CD14-positive monocyte (primary cell): ENCODE data around the gene SLC25A17. TPM values are rescaled to one million over a fixed set of nuclear protein-coding genes. Genes with fewer than 3 reads are reported as not detected.

Experiments
- DNase-seq, 3 donors: peaks; one replicate each; pipeline ENCODE4 v3.0.0-alpha.2; 2011 to 2022
- H2AFZ ChIP-seq: 2 replicates; pipeline ENCODE4 v1.6.0; 2012; ENCODE audit warnings: mild to moderate bottlenecking, low read depth, low read length, inconsistent platforms; ENCODE audit not compliant: insufficient read depth, poor library complexity, severe bottlenecking
- H3K27ac ChIP-seq, 2 donors: 1 replicate in 1 of 2; 2 replicates in 1 of 2; pipeline ENCODE4 v1.5.1; 2012 to 2013; ENCODE audit warnings: low read length in 2 of 2, control low read depth in 1 of 2, inconsistent platforms in 1 of 2, low read depth in 1 of 2, mild to moderate bottlenecking in 1 of 2
- H3K27me3 ChIP-seq, 2 donors: one replicate each; pipeline versions ENCODE4 v1.6.0 to v1.6.1; 2011 to 2013; ENCODE audit warnings: low read length in 2 of 2; ENCODE audit not compliant: control insufficient read depth in 2 of 2, insufficient read depth in 2 of 2
- H3K36me3 ChIP-seq, 2 donors: replicated peaks in 1 of 2; 1 replicate in 1 of 2; 2 replicates in 1 of 2; pipeline versions ENCODE4 v1.5.1 to v1.6.1; 2012 to 2013; ENCODE audit warnings: low read length in 2 of 2, control low read depth in 1 of 2, inconsistent platforms in 1 of 2, mild to moderate bottlenecking in 1 of 2; ENCODE audit not compliant: insufficient read depth in 2 of 2, control insufficient read depth in 1 of 2
- H3K4me1 ChIP-seq, 2 donors: 1 replicate in 1 of 2; 2 replicates in 1 of 2; pipeline versions ENCODE4 v1.5.1 to v1.6.1; 2012 to 2013; ENCODE audit warnings: low read length in 2 of 2, control low read depth in 1 of 2, inconsistent platforms in 1 of 2, mild to moderate bottlenecking in 1 of 2, moderate library complexity in 1 of 2; ENCODE audit not compliant: insufficient read depth in 2 of 2, control insufficient read depth in 1 of 2
- H3K4me2 ChIP-seq: replicated peaks from 2 replicates; pipeline ENCODE3; 2012; ENCODE audit warnings: low read length, moderate library complexity, mild to moderate bottlenecking; ENCODE audit not compliant: poor library complexity, severe bottlenecking; ENCODE audit errors: extremely low read depth
- H3K4me3 ChIP-seq, 3 experiments: fragments of 200-600 bp in 1 of 3; sonication (generic) in 1 of 3; replicated peaks in 1 of 3; 1 replicate in 2 of 3; 2 replicates in 1 of 3; pipeline ENCODE4 v1.5.1; 2011 to 2013; ENCODE audit warnings: low read length in 3 of 3, mild to moderate bottlenecking in 3 of 3, control low read depth in 2 of 3, low read depth in 2 of 3, inconsistent platforms in 1 of 3, moderate library complexity in 1 of 3
- H3K79me2 ChIP-seq: 2 replicates; pipeline ENCODE4 v1.6.0; 2012; ENCODE audit warnings: mild to moderate bottlenecking, control low read depth, inconsistent platforms, low read length, moderate library complexity; ENCODE audit not compliant: insufficient read depth
- H3K9ac ChIP-seq: 2 replicates; pipeline ENCODE4 v1.6.0; 2017; ENCODE audit warnings: low read length, mild to moderate bottlenecking; ENCODE audit not compliant: insufficient read depth, poor library complexity, severe bottlenecking
- H3K9me3 ChIP-seq, 2 donors: replicated peaks in 1 of 2; 1 replicate in 1 of 2; 2 replicates in 1 of 2; pipeline versions ENCODE4 v1.5.1 to v1.6.1; 2012 to 2013; ENCODE audit warnings: low read length in 2 of 2, control low read depth in 1 of 2; ENCODE audit not compliant: control insufficient read depth in 1 of 2, insufficient read depth in 1 of 2
- H4K20me1 ChIP-seq: 2 replicates; pipeline ENCODE4 v1.6.0; 2012; ENCODE audit warnings: mild to moderate bottlenecking, low read length, control low read depth, moderate library complexity; ENCODE audit not compliant: insufficient read depth
- H3K27ac Mint-ChIP-seq, 7 donors: one replicate each; pipeline ENCODE4 v1.8.0; 2020; ENCODE audit warnings: mild to moderate bottlenecking in 7 of 7, mixed read lengths in 7 of 7, moderate library complexity in 6 of 7, inconsistent platforms in 2 of 7
- H3K27me3 Mint-ChIP-seq, 3 donors: one replicate each; pipeline ENCODE4 v1.8.0; 2021 to 2022; ENCODE audit warnings: low read depth in 3 of 3, mild to moderate bottlenecking in 3 of 3, mixed read lengths in 3 of 3, moderate library complexity in 3 of 3, inconsistent platforms in 1 of 3
- H3K36me3 Mint-ChIP-seq, 2 donors: one replicate each; pipeline ENCODE4 v1.8.0; 2020; ENCODE audit warnings: mixed read lengths in 2 of 2, inconsistent platforms in 1 of 2, mild to moderate bottlenecking in 1 of 2
- H3K4me1 Mint-ChIP-seq: one replicate; pipeline ENCODE4 v1.8.0; 2020; ENCODE audit warnings: mild to moderate bottlenecking, mixed read lengths
- H3K4me3 Mint-ChIP-seq, 2 donors: one replicate each; pipeline ENCODE4 v1.8.0; 2020; ENCODE audit warnings: mild to moderate bottlenecking in 2 of 2, mixed read lengths in 2 of 2, moderate library complexity in 1 of 2
- H3K9me3 Mint-ChIP-seq, 7 donors: one replicate each; pipeline ENCODE4 v1.8.0; 2020 to 2022; ENCODE audit warnings: mixed read lengths in 7 of 7, mild to moderate bottlenecking in 6 of 7, moderate library complexity in 6 of 7, inconsistent platforms in 2 of 7
- WGBS: methylation state at CpG from one replicate; pipeline ENCODE4 v1.1.5; 2013; ENCODE audit warnings: missing lambda C conversion rate; ENCODE audit not compliant: insufficient coverage; 5-methylcytosine and 5-hydroxymethylcytosine counted together
- intact Hi-C, 2 donors: fragments of 100-400 bp; cut with micrococcal nuclease; formaldehyde crosslinking; loops; one replicate each; pipeline versions ENCODE4 v1.15.0 to v1.15.1; 2023
- polyA plus RNA-seq, 3 donors: library from polyadenylated mRNA; depleted of rRNA in 1 of 3; unstranded in 2 of 3; stranded (reverse) in 1 of 3; fragments of 300-500 nt in 2 of 3; fragments of >200 nt in 1 of 3; fragmentation: Illumina TruSeq in 2 of 3; gene quantifications; 1 replicate in 2 of 3; 2 replicates in 1 of 3; pipeline ENCODE4 v1.2.3, GENCODE V29; 2012 to 2021
- TF ChIP-seq, protein P1 (sequence below): fragments of 200-600 bp; IDR thresholded peaks from one replicate; pipeline ENCODE4 v1.8.0; 2022; ENCODE audit warnings: antibody characterized with exemption, mild to moderate bottlenecking

SLC25A17 gene
- polyA plus RNA-seq, 3 donors, result 7.3 to 10.6 (median 8.8) TPM

DNA sequence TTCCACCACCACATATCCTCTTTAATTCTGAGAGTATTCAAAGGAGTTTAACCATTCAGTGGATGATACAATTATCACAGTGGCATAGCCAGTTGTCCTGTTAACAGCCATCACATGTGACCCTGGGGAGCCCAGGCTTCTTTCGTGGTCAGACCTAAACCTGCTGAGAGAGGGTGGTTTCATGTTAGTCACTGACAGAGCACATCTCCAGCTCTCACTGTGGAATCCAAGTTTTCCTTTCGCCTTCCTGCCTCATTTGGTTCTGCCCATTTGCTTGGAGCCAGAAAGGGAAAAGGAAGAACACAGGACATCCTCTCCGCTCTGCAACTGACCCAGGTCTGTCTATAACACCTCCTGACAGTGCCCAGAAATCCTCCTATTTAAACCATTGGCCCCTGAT lies 79.4 kb downstream of the SLC25A17 start:
- no peak overlapping the region for H3K4me3 Mint-ChIP-seq

DNA sequence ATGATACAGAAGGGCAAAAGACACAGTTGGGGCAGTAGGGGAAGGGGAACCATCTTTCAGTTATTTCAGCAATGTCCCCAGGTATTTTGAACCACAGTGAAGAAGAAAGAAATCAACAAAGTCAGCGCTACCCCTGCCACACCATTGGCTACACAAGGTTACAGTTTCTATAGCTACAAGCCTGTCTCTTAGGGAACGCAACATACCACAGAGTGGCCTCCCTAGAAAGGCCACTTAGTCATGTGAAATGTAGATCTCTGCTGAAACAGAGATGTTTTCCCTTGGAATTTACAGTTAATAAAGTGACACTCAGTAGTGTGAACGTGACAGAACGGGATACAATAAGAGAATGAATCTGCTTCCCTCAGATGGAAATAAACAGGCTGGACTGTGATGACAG lies 85.2 kb downstream of the SLC25A17 start:
- no peaks in the 10 kb centered on the region for H3K36me3 ChIP-seq
- H3K4me3 ChIP-seq, result no peak overlapping the region
- intact Hi-C loops, result no loop called here
- no peak overlapping the region for H3K4me2 ChIP-seq
- no peaks in the 10 kb centered on the region for H3K79me2 ChIP-seq
- TF ChIP-seq, protein P1, sequence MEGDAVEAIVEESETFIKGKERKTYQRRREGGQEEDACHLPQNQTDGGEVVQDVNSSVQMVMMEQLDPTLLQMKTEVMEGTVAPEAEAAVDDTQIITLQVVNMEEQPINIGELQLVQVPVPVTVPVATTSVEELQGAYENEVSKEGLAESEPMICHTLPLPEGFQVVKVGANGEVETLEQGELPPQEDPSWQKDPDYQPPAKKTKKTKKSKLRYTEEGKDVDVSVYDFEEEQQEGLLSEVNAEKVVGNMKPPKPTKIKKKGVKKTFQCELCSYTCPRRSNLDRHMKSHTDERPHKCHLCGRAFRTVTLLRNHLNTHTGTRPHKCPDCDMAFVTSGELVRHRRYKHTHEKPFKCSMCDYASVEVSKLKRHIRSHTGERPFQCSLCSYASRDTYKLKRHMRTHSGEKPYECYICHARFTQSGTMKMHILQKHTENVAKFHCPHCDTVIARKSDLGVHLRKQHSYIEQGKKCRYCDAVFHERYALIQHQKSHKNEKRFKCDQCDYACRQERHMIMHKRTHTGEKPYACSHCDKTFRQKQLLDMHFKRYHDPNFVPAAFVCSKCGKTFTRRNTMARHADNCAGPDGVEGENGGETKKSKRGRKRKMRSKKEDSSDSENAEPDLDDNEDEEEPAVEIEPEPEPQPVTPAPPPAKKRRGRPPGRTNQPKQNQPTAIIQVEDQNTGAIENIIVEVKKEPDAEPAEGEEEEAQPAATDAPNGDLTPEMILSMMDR, result no peak
- Mint-ChIP-seq H3K27ac (no peak overlapping the region), H3K4me1 (peaks cover 4% of the 10 kb centered on the region), H3K9me3 (peaks cover 0 to 1% (median 0%) of the 10 kb centered on the region in 7 donors), H3K4me3 (no peak overlapping the region), H3K27me3 (peaks cover 3% of the 10 kb centered on the region in 3 donors), H3K36me3 (no peaks in the 10 kb centered on the region)
- H3K27me3 ChIP-seq, result no peaks in the 10 kb centered on the region
- H3K27ac ChIP-seq, result no peak overlapping the region
- H2AFZ ChIP-seq, result no peak overlapping the region
- WGBS, result 94% methylated on average over 3 of the region's 4 CpGs
- H4K20me1 ChIP-seq, result no peaks in the 10 kb centered on the region
- no peak overlapping the region for H3K9ac ChIP-seq
- DNase-seq, result no peak
- H3K4me1 ChIP-seq, result no peaks in the 10 kb centered on the region
- H3K9me3 ChIP-seq, result no peaks in the 10 kb centered on the region

More for the DNA sequence above, 79.4 kb downstream of the SLC25A17 start:
- Mint-ChIP-seq H3K27me3 (peaks cover 0 to 2% (median 0%) of the 10 kb centered on the region in 3 donors), H3K4me1 (no peaks in the 10 kb centered on the region), H3K27ac (peak overlapping the region in 1 of 7 donors; percentile 19), H3K36me3 (no peaks in the 10 kb centered on the region), H3K9me3 (no peaks in the 10 kb centered on the region)
- no peaks in the 10 kb centered on the region for H3K4me1 ChIP-seq
- H3K9ac ChIP-seq, result no peak overlapping the region
- no peak overlapping the region for H3K4me3 ChIP-seq
- intact Hi-C loops, result no loop called here
- TF ChIP-seq, protein P1, result no peak
- H3K27ac ChIP-seq, result no peak overlapping the region
- no peaks in the 10 kb centered on the region for H3K9me3 ChIP-seq
- H4K20me1 ChIP-seq, result no peaks in the 10 kb centered on the region
- no peaks in the 10 kb centered on the region for H3K79me2 ChIP-seq
- no peaks in the 10 kb centered on the region for H3K27me3 ChIP-seq
- no peak overlapping the region for H3K4me2 ChIP-seq
- no peaks in the 10 kb centered on the region for H3K36me3 ChIP-seq
- no peak overlapping the region for H2AFZ ChIP-seq
- DNase-seq, result no peak
- 70% methylated on average over 2 of the region's 3 CpGs for WGBS
